GM04503 (cell line): ENCODE data around the gene SEMG2.
A peak's percentile ranks its signal among the peaks of the same experiment; 100 is the strongest.

Source experiments
- DNase-seq: peaks from one replicate; pipeline ENCODE4 v3.0.0-alpha.2; 2012; ENCODE audit warnings: low read depth

SEMG2 gene

DNA sequence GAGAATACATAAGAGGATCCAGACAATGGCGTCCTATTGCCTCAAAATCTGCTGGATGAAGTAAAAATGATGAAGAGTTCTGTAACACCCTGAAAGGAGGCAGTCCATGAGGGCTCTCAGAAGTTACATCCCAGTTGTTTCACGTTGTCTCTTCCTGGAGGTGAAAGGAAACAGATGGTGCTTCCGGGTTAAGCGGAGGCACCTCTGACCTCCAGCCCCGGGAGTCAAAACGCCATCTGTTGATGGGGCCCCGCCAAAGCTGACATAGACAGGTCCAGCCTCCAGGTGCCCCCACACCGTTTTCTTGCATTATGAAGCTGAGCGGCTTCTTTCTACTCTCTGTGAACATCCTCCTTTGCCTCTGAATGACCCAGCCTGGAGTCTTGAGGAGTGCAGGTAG lies 9.5 kb downstream of the SEMG2 start:
- DNase-seq = no peak

DNA sequence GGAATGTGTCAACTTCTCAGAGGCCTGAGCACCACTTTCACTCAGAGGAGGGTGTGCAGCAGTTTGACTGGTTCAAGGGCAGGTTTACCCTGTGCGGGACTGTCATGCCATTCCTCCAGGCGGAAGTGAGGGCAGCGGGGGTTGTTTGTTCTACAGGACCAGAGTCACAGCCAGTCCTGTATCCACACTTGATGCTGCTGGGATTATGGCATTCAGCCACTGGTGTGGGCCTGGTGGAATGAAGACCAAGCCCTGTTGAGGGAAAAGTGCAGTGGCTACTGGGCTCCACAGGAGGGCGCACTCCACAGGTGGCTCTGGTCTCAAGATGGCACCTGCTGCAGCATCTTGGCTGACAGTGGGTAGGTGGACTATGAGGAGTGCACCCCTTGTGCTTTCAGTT lies 14.8 kb downstream of the SEMG2 start:
- DNase-seq = no peak

DNA sequence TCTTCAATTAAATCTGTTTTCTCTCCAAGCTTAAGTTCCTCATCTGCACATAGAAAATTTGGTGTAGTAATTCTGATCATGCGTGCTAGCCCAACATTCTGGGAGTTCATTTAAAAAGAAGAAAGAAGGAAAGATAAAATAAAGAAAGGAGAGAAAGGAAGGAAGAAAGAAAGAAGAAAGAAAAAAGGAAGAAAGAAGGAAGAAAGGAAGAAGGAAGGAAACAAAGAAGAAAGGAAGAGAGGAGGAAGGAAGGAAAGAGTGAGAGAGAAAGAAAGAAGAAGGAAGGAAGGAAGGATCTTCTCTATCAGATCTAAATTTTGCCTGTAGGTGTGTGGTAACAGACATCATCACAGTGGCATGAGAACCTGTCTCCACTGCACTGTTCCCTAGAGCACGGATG lies 17.0 kb downstream of the SEMG2 start:
- no peak for DNase-seq

GRCh38 chr20:45246109-45246508 lies 24.9 kb downstream of the SEMG2 start:
- DNase-seq = no peak

GRCh38 chr20:45247865-45248264 lies 26.7 kb downstream of the SEMG2 start:
- no peak for DNase-seq

DNA sequence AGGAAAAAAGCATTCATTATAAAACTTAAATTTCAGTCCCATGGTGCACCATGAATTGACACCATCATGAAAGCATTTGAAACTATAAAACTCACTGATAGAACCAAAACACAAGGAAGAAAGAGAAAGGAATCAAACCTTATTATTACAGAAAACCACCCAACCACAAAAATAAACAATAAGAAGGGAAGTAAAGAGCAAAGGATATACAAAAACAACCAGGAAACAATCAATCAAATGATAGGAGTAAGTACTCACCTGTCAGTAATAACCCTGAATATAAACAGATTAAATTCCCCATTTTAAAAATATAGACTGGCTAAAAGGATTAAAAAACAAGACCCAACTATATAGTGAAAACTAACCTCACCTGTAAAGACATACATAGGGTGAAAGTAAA lies 27.4 kb downstream of the SEMG2 start:
- no peak for DNase-seq

DNA sequence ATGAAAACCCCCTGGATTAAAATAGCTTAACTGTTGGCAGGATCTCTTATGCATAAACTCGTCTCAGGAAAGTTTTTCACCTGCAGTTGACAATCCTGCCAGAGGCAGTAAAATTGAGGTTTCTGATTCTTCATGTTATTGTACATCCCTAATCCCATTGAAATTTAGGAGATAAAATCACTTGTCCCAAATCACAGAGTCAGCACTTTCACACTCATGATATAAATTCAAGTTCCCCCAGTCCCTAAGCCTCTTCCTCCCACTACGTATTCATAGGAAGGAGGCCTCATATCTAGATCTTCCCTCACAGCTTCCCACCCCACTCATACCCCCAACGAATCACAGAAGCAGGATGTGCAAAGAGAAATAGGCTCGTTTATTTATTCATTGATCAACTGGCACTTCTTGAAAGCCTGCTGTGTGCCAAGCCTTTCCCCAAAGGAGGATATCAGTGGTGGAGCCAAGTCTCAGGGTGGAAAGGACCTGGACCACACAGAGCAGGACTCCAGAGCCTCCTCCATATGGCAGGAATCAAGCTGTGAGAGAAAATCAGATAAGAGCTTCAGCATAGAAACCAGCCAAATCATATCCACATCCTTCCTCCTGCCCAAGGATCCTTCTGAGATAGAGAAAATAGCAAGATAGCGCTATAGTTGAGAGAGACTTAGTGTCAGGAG lies 30.8 kb downstream of the SEMG2 start:
- no peak for DNase-seq

DNA sequence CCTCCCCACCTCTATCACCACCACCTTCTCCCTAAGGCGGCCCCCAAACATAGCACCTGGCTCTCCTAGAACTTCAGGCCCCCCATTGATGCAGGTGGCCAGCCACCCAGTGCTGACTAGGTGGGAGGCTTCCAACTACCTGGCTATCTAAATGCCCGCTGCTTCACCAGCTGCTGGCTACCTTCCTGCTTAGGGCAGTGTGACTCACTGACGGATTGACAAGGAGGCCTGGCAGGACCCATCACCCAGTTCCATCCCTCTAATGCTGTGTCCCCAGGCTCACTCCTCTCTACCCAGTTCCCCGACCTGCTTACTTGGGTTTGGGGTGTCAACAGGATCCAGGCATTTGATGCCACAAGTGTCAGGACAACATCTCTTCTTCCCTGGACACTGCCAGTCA lies 32.1 kb downstream of the SEMG2 start:
- DNase-seq = no peak

DNA sequence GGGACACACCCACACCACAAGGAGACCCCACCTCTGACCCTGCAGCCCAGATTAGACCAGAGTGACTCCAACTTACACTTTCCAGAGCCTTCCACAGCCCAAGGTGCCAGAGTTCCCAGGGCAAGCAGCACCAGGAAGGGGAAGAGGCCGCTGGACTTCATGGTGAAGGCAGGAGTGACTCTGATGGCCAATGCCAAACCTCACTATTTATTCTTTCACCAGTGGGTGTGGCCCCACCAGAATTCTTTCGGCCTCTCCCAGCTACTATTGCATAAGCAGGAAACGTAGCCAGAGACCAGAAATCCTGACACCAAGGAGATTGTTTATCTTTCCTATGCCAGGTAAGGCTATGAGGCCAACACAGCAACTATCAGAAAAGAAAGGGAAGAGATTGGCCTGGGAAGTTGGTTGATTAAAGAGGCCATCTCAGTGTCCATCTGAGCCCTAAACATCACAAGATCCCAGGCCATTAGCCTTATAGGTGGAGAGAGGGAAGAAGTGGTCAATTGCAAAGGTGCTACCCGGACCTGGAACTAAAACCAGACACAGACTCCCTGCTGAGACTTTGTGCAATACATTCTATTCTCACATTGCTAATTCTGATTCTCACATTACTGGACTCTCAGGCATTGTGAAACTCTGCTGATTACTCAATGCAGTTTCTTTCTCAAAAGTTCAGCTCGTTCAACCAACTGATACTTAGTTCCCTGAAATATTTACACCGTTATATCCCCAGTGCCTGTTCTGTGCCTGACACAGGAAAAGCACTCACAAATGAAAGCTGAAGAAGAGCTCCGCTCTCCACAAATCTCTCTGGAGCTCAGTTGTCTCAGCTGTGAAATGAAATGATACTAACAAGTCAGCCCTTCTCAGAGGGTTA lies 33.5 kb downstream of the SEMG2 start, which contains the start of gene SLPI:
Gene SLPI, minus strand, starts transcription at position 182 of the 880 bp plus-strand sequence. Its CDS starts 21 bp downstream, at position 161.
- DNase-seq = peak; percentile 13

DNA sequence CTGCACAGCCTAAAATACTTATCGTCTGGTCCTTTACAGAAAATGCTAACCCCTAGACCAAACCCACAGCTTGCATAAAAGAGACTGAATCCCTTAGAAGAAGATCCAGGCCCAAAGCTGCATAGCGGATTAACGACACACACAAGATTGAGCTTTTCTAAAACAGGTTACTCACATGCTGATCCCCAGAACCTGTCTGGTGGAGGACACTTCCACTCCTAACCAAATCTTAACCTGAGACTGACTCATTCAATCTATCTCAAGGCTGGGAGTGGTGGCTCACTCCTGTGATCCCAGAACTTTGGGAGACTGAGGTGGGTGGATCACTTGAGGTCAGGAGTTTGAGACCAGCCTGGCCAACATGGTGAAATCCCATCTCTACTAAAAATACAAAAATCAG lies 36.0 kb downstream of the SEMG2 start:
- no peak for DNase-seq

GRCh38 chr20:45257711-45258110 lies 36.5 kb downstream of the SEMG2 start:
- DNase-seq = no peak

DNA sequence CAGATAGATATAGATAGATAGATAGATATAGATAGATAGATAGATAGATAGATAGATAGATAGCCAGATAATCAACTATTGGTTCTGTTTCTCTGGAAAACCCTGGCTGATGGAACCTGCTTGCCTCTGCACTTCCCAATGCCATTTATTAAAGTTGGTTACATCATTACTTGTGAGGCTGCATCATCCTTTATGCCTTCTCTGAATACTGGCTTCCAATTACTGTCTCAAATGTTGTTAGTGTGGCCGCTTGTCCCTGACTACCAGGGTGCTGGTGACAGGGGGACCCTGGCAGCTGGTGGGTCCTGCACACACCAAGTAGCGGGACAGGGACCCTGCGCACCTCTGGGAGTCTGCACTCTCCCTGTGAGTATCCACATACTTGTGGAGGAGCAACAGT lies 37.1 kb downstream of the SEMG2 start:
- no peak for DNase-seq

DNA sequence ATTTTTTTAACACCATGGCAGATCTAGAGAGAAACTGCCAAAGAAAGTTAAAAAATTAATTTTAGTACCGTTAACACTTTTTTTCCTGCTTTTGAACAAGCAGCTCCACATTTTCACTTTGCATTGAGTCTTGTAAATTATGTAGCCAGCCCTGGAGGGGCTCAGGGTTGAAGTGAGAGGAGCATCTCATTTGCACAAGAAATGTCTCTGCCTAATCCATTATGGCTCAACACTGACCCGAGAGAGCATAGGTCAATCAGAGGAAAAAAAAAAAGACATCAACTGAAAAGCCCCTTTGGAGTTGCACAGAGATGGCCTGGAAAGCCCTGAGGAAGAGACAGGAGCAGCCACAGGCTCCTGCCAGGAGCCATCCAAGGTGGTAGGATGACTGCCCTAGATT lies 37.5 kb downstream of the SEMG2 start:
- DNase-seq = no peak

DNA sequence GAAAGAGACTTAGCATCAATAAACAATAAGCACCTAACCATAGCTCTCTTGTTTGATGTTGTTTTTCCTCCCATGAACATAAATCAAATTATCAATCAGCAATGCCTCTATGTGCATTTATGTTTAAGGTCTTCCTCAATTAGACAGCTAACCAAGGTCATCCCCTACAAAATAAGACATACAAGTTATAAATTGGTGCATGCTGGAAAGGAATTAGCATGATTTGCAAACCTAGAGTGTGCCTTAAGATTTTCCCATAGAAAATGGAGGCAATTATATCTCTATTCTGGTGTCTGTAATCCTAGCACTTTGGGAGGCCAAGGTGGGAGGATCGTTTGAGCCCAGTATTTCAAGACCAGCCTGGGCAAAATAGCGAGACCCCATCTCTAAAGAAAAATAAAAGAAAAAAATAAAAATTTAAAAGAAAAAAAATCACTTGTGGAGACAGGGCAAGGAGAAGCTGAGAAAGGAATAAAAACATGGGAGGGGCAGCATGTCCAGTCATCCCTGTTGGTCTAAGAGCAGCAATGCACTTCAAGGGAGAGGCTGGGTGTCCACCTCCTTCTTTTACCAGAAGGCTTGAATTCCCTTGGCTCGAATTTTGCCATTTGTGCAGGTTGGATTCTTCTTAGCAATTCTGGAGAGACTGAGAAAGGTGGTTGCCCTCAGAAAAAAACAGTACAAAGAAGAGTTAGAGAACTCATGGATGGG lies 42.5 kb downstream of the SEMG2 start:
- DNase-seq = no peak

GRCh38 chr20:45266977-45267376 lies 45.8 kb downstream of the SEMG2 start:
- DNase-seq = no peak

GRCh38 chr20:45268531-45268930 lies 47.4 kb downstream of the SEMG2 start:
- DNase-seq = no peak

GRCh38 chr20:45269056-45269455 lies 47.9 kb downstream of the SEMG2 start:
- no peak for DNase-seq

- no peak for DNase-seq
These were observed 48.6 kb downstream of the SEMG2 start for GRCh38 chr20:45269754-45270270.
